HepG2 (cell line): ENCODE data around the gene NRAP. TPM values are rescaled to one million over a fixed set of nuclear protein-coding genes. Genes with fewer than 3 reads are reported as not detected.
A peak's percentile ranks its signal among the peaks of the same experiment; 100 is the strongest.

Source experiments
- AGO1 ChIP-seq: fragments of 200-400 bp; formaldehyde crosslinking; IDR thresholded peaks from 2 replicates; pipeline ENCODE4 v1.6.1; 2017; ENCODE audit warnings: mild to moderate bottlenecking, low read depth, low read length, moderate library complexity; ENCODE audit not compliant: poor library complexity, severe bottlenecking
- HOXA5 ChIP-seq: sonication (generic); formaldehyde crosslinking; IDR thresholded peaks from 2 replicates; pipeline ENCODE4 v1.4.0; 2020; ENCODE audit warnings: missing genetic modification reagents
- KDM1A ChIP-seq: IDR thresholded peaks from 2 replicates; pipeline ENCODE4 v1.6.1; 2016; ENCODE audit warnings: missing compliant biosample characterization
- KLF15 ChIP-seq: sonication (generic); formaldehyde crosslinking; IDR thresholded peaks from 2 replicates; pipeline ENCODE4 v1.8.1; 2023; ENCODE audit warnings: borderline replicate concordance, mild to moderate bottlenecking, inconsistent platforms, missing genetic modification reagents, mixed read lengths
- KLF6 ChIP-seq: IDR thresholded peaks from 2 replicates; pipeline ENCODE4 v1.8.0; 2016; ENCODE audit warnings: missing biosample characterization, missing genetic modification reagents
- MNT ChIP-seq: fragments of 450-650 bp; IDR thresholded peaks from 2 replicates; pipeline ENCODE4 v1.6.1; 2016
- PCBP1 ChIP-seq: fragments of 200-400 bp; formaldehyde crosslinking; IDR thresholded peaks from 2 replicates; pipeline ENCODE4 v1.6.1; 2017; ENCODE audit warnings: mild to moderate bottlenecking, low read depth, low read length, borderline replicate concordance
- ZBTB40 ChIP-seq, 2 experiments: fragments of 450-650 bp in 1 of 2; sonication (generic) in 1 of 2; formaldehyde crosslinking in 1 of 2; IDR thresholded peaks; 2 replicates each; pipeline versions ENCODE4 v1.6.1 to v1.8.0; 2016 to 2022; ENCODE audit warnings: antibody characterized with exemption in 1 of 2, mild to moderate bottlenecking in 1 of 2, missing genetic modification reagents in 1 of 2
- ZNF576 ChIP-seq: sonication (generic); formaldehyde crosslinking; IDR thresholded peaks from 2 replicates; pipeline ENCODE4 v1.4.0; 2020; ENCODE audit warnings: mild to moderate bottlenecking, missing genetic modification reagents
- ZNF775 ChIP-seq: sonication (generic); formaldehyde crosslinking; IDR thresholded peaks from 2 replicates; pipeline ENCODE4 v1.4.0; 2020; ENCODE audit warnings: missing genetic modification reagents, mild to moderate bottlenecking, moderate library complexity, borderline replicate concordance
- polyA plus RNA-seq, 8 experiments: library from polyadenylated mRNA; depleted of rRNA in 3 of 8; stranded (reverse) in 7 of 8; unstranded in 1 of 8; fragments of >200 nt; fragmentation: Illumina TruSeq in 4 of 8; extraction: Trizol in 4 of 8; gene quantifications; 2 replicates each; pipeline versions ENCODE4 v1.2.1 to v1.2.3, GENCODE V29; 2011 to 2016; ENCODE audit warnings: low read depth in 4 of 8, missing spikeins in 1 of 8, mixed read lengths in 1 of 8; ENCODE audit not compliant: insufficient read depth in 1 of 8
- total RNA-seq, 5 experiments: library from RNA; depleted of rRNA; stranded (reverse); fragments of >200 nt; fragmentation: Illumina TruSeq; extraction: Trizol; gene quantifications; 2 replicates each; pipeline ENCODE4 v1.2.3, GENCODE V29; 2016; ENCODE audit warnings: low read depth in 1 of 5

The NRAP gene
- total and polyA plus RNA-seq, 2 of the 13 experiments (the other 11 are each of a cell fraction or from before 2014, with no cell fraction given) = not detected

- TF ChIP-seq MNT (no peak), KLF6 (peak; percentile 31), HOXA5 (no peak), PCBP1 (no peak), ZNF775 (CRISPR knock-in tag) (no peak), KDM1A (CRISPR knock-in tag) (no peak), KLF15 (no peak), AGO1 (no peak), ZNF576 (no peak), ZBTB40 (IDR thresholded peaks at IDR 0.05) (no peak), ZBTB40 (CRISPR knock-in tag; IDR thresholded peaks at IDR 0.05) (peak; percentile 15; the same call in 1 of the 2 replicates)
Observed at GRCh38 chr10:113679463-113680189, 15.8 kb upstream of the NRAP start, which contains the start of gene CASP7 (continued).
